Osteoblast (primary cell): ENCODE data around the gene HK1. TPM values are rescaled to one million over a fixed set of nuclear protein-coding genes. Genes with fewer than 3 reads are reported as not detected.
A peak's percentile ranks its signal among the peaks of the same experiment; 100 is the strongest.

ENCODE experiments used
- DNase-seq: peaks from one replicate; pipeline ENCODE4 v3.0.0; 2011; ENCODE audit warnings: low spot score, mixed read lengths; ENCODE audit not compliant: insufficient read length; ENCODE audit errors: missing footprints
- H2AFZ ChIP-seq: 2 replicates; pipeline ENCODE4 v1.6.0; 2011; ENCODE audit warnings: mild to moderate bottlenecking, low read length
- H3K27ac ChIP-seq: 2 replicates; pipeline ENCODE4 v1.5.1; 2011; ENCODE audit warnings: mild to moderate bottlenecking, low read depth, low read length, moderate library complexity
- H3K27me3 ChIP-seq: 2 replicates; pipeline ENCODE4 v1.6.0; 2012; ENCODE audit warnings: mild to moderate bottlenecking, control low read depth, inconsistent platforms, low read length, moderate library complexity; ENCODE audit not compliant: insufficient read depth
- H3K36me3 ChIP-seq: 2 replicates; pipeline ENCODE4 v1.5.1; 2011; ENCODE audit warnings: mild to moderate bottlenecking, low read length, control low read depth, moderate library complexity; ENCODE audit not compliant: insufficient read depth
- H3K4me1 ChIP-seq: 2 replicates; pipeline ENCODE4 v1.5.1; 2011; ENCODE audit warnings: mild to moderate bottlenecking, low read length, control low read depth, moderate library complexity; ENCODE audit not compliant: insufficient read depth
- H3K4me2 ChIP-seq: 2 replicates; pipeline ENCODE4 v1.6.0; 2011; ENCODE audit warnings: mild to moderate bottlenecking, low read length; ENCODE audit not compliant: insufficient read depth
- H3K4me3 ChIP-seq: fragments of 200-600 bp; sonication (generic); 3 replicates; pipeline ENCODE4 v1.5.1; 2012; ENCODE audit warnings: mild to moderate bottlenecking, low read length, inconsistent platforms; ENCODE audit not compliant: insufficient read depth
- H3K79me2 ChIP-seq: 2 replicates; pipeline ENCODE4 v1.6.0; 2012; ENCODE audit warnings: mild to moderate bottlenecking, low read length, control low read depth, inconsistent platforms; ENCODE audit not compliant: insufficient read depth
- H3K9me3 ChIP-seq: 2 replicates; pipeline ENCODE4 v1.5.1; 2011; ENCODE audit warnings: low read depth, low read length, control low read depth
- H4K20me1 ChIP-seq: 2 replicates; pipeline ENCODE4 v1.6.0; 2012; ENCODE audit warnings: mild to moderate bottlenecking, low read length, control low read depth; ENCODE audit not compliant: insufficient read depth
- CTCF ChIP-seq: IDR thresholded peaks from 2 replicates; pipeline ENCODE4 v1.5.1; 2011; ENCODE audit warnings: mild to moderate bottlenecking, low read depth, low read length, moderate library complexity; ENCODE audit errors: extremely low read depth
- total RNA-seq: library from RNA; depleted of rRNA; stranded (reverse); fragments of >200 nt; gene quantifications from 2 replicates; pipeline ENCODE4 v1.2.3, GENCODE V29; 2012

HK1 gene
- total RNA-seq, 1 donor: 111 TPM

- Histone ChIP-seq H3K36me3 (peaks cover 51% of the 10 kb centered on the region), H3K4me1 (peaks cover 14% of the 10 kb centered on the region), H3K79me2 (peaks cover 74% of the 10 kb centered on the region), H4K20me1 (peaks cover 7% of the 10 kb centered on the region), H3K4me3 (no peak overlapping the region), H3K4me2 (no peak overlapping the region), H3K27me3 (no peaks in the 10 kb centered on the region), H2AFZ (no peak overlapping the region), H3K27ac (no peak overlapping the region), H3K9me3 (no peaks in the 10 kb centered on the region)
- no peak for TF ChIP-seq CTCF
- peak; percentile 51 for DNase-seq
Observed at GRCh38 chr10:69367469-69367868, 89.2 kb downstream of the HK1 start.

- peaks cover 5% of the 10 kb centered on the region for H3K4me1 ChIP-seq
Observed at GRCh38 chr10:69372126-69372980, 94.1 kb downstream of the HK1 start.

GRCh38 chr10:69374242-69374641, 95.9 kb downstream of the HK1 start:
- Histone ChIP-seq H2AFZ (no peak overlapping the region), H3K4me1 (peaks cover 5% of the 10 kb centered on the region), H3K36me3 (peaks cover 37% of the 10 kb centered on the region), H3K27me3 (no peaks in the 10 kb centered on the region), H4K20me1 (peaks cover 3% of the 10 kb centered on the region), H3K4me3 (no peak overlapping the region), H3K4me2 (no peak overlapping the region), H3K9me3 (no peaks in the 10 kb centered on the region), H3K79me2 (peaks cover 67% of the 10 kb centered on the region), H3K27ac (no peak overlapping the region)
- DNase-seq: no peak
- no peak for TF ChIP-seq CTCF

More at GRCh38 chr10:69372126-69372980, 94.1 kb downstream of the HK1 start:
- H2AFZ ChIP-seq: no peak overlapping the region
- H3K4me2 ChIP-seq: no peak overlapping the region
- DNase-seq: no peak
- peak overlapping the region; percentile 52 for H3K27ac ChIP-seq
- TF ChIP-seq CTCF: no peak
- peaks cover 9% of the 10 kb centered on the region for H4K20me1 ChIP-seq
- peaks cover 74% of the 10 kb centered on the region for H3K79me2 ChIP-seq
- H3K27me3 ChIP-seq: no peaks in the 10 kb centered on the region
- H3K36me3 ChIP-seq: peaks cover 37% of the 10 kb centered on the region
- no peak overlapping the region for H3K4me3 ChIP-seq
- no peaks in the 10 kb centered on the region for H3K9me3 ChIP-seq

- Histone ChIP-seq H3K4me2 (no peak overlapping the region), H3K9me3 (no peaks in the 10 kb centered on the region), H3K27ac (no peak overlapping the region), H3K79me2 (peaks cover 72% of the 10 kb centered on the region), H3K4me3 (no peak overlapping the region), H4K20me1 (peaks cover 3% of the 10 kb centered on the region), H3K4me1 (peaks cover 5% of the 10 kb centered on the region), H2AFZ (no peak overlapping the region), H3K27me3 (no peaks in the 10 kb centered on the region), H3K36me3 (peaks cover 39% of the 10 kb centered on the region)
- DNase-seq: no peak
- no peak for TF ChIP-seq CTCF
Observed at GRCh38 chr10:69374931-69375306, 96.6 kb downstream of the HK1 start.
